Measurements from ENCODE around the gene UBE2Z. TPM values are rescaled to one million over a fixed set of nuclear protein-coding genes. Genes with fewer than 3 reads are reported as not detected.

The UBE2Z gene
- total RNA-seq, 1 experiment from 2014 or later, result 65.1 TPM

- no peak for TF ChIP-seq USF1 (CRISPR knock-in tag; IDR thresholded peaks at IDR 0.05)
- no peak for TF ChIP-seq CREM (CRISPR knock-in tag; IDR thresholded peaks at IDR 0.05)
- no peak for TF ChIP-seq GABPB1 (CRISPR knock-in tag; IDR thresholded peaks at IDR 0.05)
- no peak for TF ChIP-seq ESRRA (CRISPR knock-in tag; IDR thresholded peaks at IDR 0.05; ENCODE audit: borderline replicate concordance)
- TF ChIP-seq ZNF121 (CRISPR knock-in tag; IDR thresholded peaks at IDR 0.05), result no peak
- TF ChIP-seq GTF2I (CRISPR knock-in tag; conservative IDR thresholded peaks at IDR 0.05), result no peak
- no peak for TF ChIP-seq NR1H2 (CRISPR knock-in tag; IDR thresholded peaks at IDR 0.05)
- no peak for TF ChIP-seq NFE2L1 (CRISPR knock-in tag; IDR thresholded peaks at IDR 0.05)
- no peak for TF ChIP-seq SP1 (CRISPR knock-in tag; conservative IDR thresholded peaks at IDR 0.05)
- no peak for TF ChIP-seq ZSCAN18 (CRISPR knock-in tag; IDR thresholded peaks at IDR 0.05)
- no peak for TF ChIP-seq E2F1 (CRISPR knock-in tag; IDR thresholded peaks at IDR 0.05)
- TF ChIP-seq HMGXB4 (CRISPR knock-in tag; IDR thresholded peaks at IDR 0.05), result no peak
- no peak for TF ChIP-seq USF2 (CRISPR knock-in tag; IDR thresholded peaks at IDR 0.05)
- no peak for TF ChIP-seq MLX (CRISPR knock-in tag; IDR thresholded peaks at IDR 0.05)
- no peak overlapping the region for H3K4me3 Mint-ChIP-seq
- peaks cover 32% of the 10 kb centered on the region for H3K4me1 Mint-ChIP-seq
- DNase-seq (ENCODE audit: low spot score), result no peak
- peaks cover 13% of the 10 kb centered on the region for H3K27me3 Mint-ChIP-seq (ENCODE audit: low read depth)
- no peak for ATAC-seq
- no peaks in the 10 kb centered on the region for H3K9me3 Mint-ChIP-seq
- no peaks in the 10 kb centered on the region for H3K36me3 Mint-ChIP-seq
- no peak overlapping the region for H3K27ac Mint-ChIP-seq
- ChIA-PET POLR2A (no interaction called here), CTCF (interaction anchor here (2.2 to 3.1 kb wide), 2 partner anchors 9 to 62 kb away, joined by 11 to 23 read pairs; no protein-coding TSS in a partner anchor)
These were observed 62.0 kb downstream of the UBE2Z start for GRCh38 chr17:48970224-48970623.

GRCh38 chr17:48970865-48971687 lies 62.9 kb downstream of the UBE2Z start:
- ChIA-PET POLR2A (no interaction called here), CTCF (interaction anchor here (0.6 to 3.1 kb wide), 6 partner anchors 10 to 297 kb away, joined by 3 to 23 read pairs (median 4); no protein-coding TSS in a partner anchor)
- TF ChIP-seq GABPB1 (CRISPR knock-in tag; IDR thresholded peaks at IDR 0.05), result peak; percentile 51; the same call in 1 of the 2 replicates
- no peak for TF ChIP-seq E2F1 (CRISPR knock-in tag; IDR thresholded peaks at IDR 0.05)
- peaks cover 13% of the 10 kb centered on the region for H3K27me3 Mint-ChIP-seq (ENCODE audit: low read depth)
- no peaks in the 10 kb centered on the region for H3K9me3 Mint-ChIP-seq
- H3K27ac Mint-ChIP-seq, result no peak overlapping the region
- peaks cover 29% of the 10 kb centered on the region for H3K4me1 Mint-ChIP-seq
- no peak overlapping the region for H3K4me3 Mint-ChIP-seq
- no peaks in the 10 kb centered on the region for H3K36me3 Mint-ChIP-seq
- ATAC-seq, result peak; percentile 44
- DNase-seq (ENCODE audit: low spot score), result no peak

All from WTC11 (cell line).